SJCRH30 (cell line): ENCODE measurements around the gene PHF24. TPM values are rescaled to one million over a fixed set of nuclear protein-coding genes. Genes with fewer than 3 reads are reported as not detected.

Source experiments
- DNase-seq, 2 experiments: peaks; one replicate each; pipeline ENCODE4 v3.0.0-alpha.2; 2015 to 2020
- H3K27ac ChIP-seq: fragments of 250-450 bp; sonication (Bioruptor Pico); 2 replicates; pipeline ENCODE4 v1.5.1; 2020; ENCODE audit warnings: mild to moderate bottlenecking, moderate library complexity
- H3K27me3 ChIP-seq: fragments of 250-450 bp; sonication (Bioruptor Pico); 2 replicates; pipeline ENCODE4 v1.5.1; 2020; ENCODE audit warnings: mild to moderate bottlenecking, moderate library complexity
- H3K36me3 ChIP-seq: fragments of 250-450 bp; sonication (Bioruptor Pico); 2 replicates; pipeline ENCODE4 v1.5.1; 2020; ENCODE audit warnings: mild to moderate bottlenecking, moderate library complexity
- H3K4me1 ChIP-seq: fragments of 250-450 bp; sonication (Bioruptor Pico); 2 replicates; pipeline ENCODE4 v1.5.1; 2020; ENCODE audit warnings: mild to moderate bottlenecking, moderate library complexity
- H3K4me3 ChIP-seq: fragments of 250-450 bp; sonication (Bioruptor Pico); 2 replicates; pipeline ENCODE4 v1.5.1; 2020; ENCODE audit warnings: mild to moderate bottlenecking, moderate library complexity
- H3K9me3 ChIP-seq: fragments of 250-450 bp; sonication (Bioruptor Pico); replicated peaks from 2 replicates; pipeline ENCODE4 v1.5.1; 2020; ENCODE audit warnings: mild to moderate bottlenecking, moderate library complexity
- total RNA-seq: library from RNA; depleted of rRNA; stranded (reverse); fragments of >200 nt; shearing (Covaris generic); gene quantifications from 2 replicates; pipeline ENCODE4 v1.2.3, GENCODE V29; 2014; rRNA removed

PHF24 gene
- total RNA-seq, 1 experiment from 2014 or later, result not detected

DNA sequence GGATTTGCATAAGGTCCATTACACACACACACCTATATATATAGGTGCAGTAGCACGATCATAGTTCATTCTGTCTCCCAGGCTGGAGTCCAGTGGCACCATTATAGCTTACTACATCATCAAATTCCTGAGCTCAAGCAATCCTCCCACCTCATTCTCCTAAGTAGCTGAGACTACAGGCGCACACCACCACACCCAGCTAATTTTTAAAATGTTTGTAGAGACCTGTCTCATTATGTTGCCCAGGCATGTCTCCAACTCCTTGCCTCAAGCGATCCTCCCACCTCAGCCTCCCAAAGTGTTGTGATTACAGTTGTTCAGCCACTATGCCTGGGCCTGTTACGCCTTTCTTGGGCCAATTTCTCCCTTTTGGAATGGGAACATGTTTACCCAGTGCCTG, 71.2 kb downstream of the PHF24 start:
- no peaks in the 10 kb centered on the region for H3K27me3 ChIP-seq
- peaks cover 28% of the 10 kb centered on the region for H3K4me1 ChIP-seq
- DNase-seq, result no peak
- no peaks in the 10 kb centered on the region for H3K36me3 ChIP-seq
- H3K9me3 ChIP-seq, result no peaks in the 10 kb centered on the region
- no peak overlapping the region for H3K4me3 ChIP-seq
- no peak overlapping the region for H3K27ac ChIP-seq

DNA sequence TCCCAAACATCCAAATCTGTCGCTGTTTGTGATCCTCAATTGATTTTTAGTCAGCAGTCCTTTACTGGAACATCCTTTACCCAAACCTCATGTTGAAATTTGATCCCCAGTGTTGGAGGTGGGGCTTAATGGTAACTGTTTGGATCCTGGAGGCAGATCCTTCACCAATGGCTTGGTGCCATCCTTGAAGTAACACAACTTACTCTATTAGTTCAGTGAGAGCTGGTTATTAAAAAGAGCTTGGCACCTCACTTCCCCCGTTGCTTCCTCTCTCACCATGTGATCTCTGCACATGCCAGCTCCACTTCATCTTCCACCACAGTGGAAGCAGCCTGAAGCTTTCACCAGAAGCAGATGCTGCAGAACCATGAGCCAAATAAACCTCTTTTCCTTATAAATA, 71.8 kb downstream of the PHF24 start:
- H3K4me1 ChIP-seq, result peaks cover 28% of the 10 kb centered on the region
- no peak for DNase-seq
- no peaks in the 10 kb centered on the region for H3K36me3 ChIP-seq
- no peak overlapping the region for H3K27ac ChIP-seq
- no peaks in the 10 kb centered on the region for H3K9me3 ChIP-seq
- no peaks in the 10 kb centered on the region for H3K27me3 ChIP-seq
- no peak overlapping the region for H3K4me3 ChIP-seq

Other genes starting within 250 kb of the PHF24 start
- not detected in 2 replicates for gene CCL21, start 248.1 kb upstream of the PHF24 start, total RNA-seq
- gene DNAJB5, start 31.5 kb downstream of the PHF24 start, total RNA-seq, result 18.2 and 18.5 TPM in 2 replicates
- gene VCP, start 114.3 kb downstream of the PHF24 start, total RNA-seq, result 219 and 225 TPM in 2 replicates
- gene FANCG, start 121.7 kb downstream of the PHF24 start, total RNA-seq, result 60.4 and 83.6 TPM in 2 replicates
- gene PIGO, start 138.3 kb downstream of the PHF24 start, total RNA-seq, result 9.7 and 10.1 TPM in 2 replicates
- gene STOML2, start 144.8 kb downstream of the PHF24 start, total RNA-seq, result 147 and 148 TPM in 2 replicates
- 4.0 and 4.5 TPM in 2 replicates for gene ATOSB, start 157.6 kb downstream of the PHF24 start, total RNA-seq
- 2.0 and 2.3 TPM in 2 replicates for gene UNC13B, start 203.7 kb downstream of the PHF24 start, total RNA-seq